HEK293T (cell line): Measurements from ENCODE around the gene DENND11.

Experiments
- ARNT ChIP-seq: fragments of 450-650 bp; IDR thresholded peaks from 2 replicates; pipeline ENCODE4 v1.6.1; 2017; ENCODE audit warnings: mild to moderate bottlenecking
- ELF4 ChIP-seq: fragments of 450-650 bp; IDR thresholded peaks from 2 replicates; pipeline ENCODE4 v1.6.1; 2017; ENCODE audit warnings: antibody characterized with exemption
- HDGF ChIP-seq: fragments of 450-650 bp; IDR thresholded peaks from 2 replicates; pipeline ENCODE4 v1.6.1; 2017; ENCODE audit warnings: antibody characterized with exemption, borderline replicate concordance
- L3MBTL2 ChIP-seq: fragments of 450-650 bp; conservative IDR thresholded peaks from 2 replicates; pipeline ENCODE4 v1.6.1; 2016; ENCODE audit warnings: mild to moderate bottlenecking
- SP1 ChIP-seq: fragments of 450-650 bp; IDR thresholded peaks from 2 replicates; pipeline ENCODE4 v1.6.1; 2017
- SUZ12 ChIP-seq: fragments of 450-650 bp; IDR thresholded peaks from 2 replicates; pipeline ENCODE4 v1.6.1; 2016; ENCODE audit warnings: mild to moderate bottlenecking
- TARDBP ChIP-seq: fragments of 450-650 bp; IDR thresholded peaks from 2 replicates; pipeline ENCODE4 v1.6.1; 2016
- ZNF384 ChIP-seq: fragments of 450-650 bp; IDR thresholded peaks from 2 replicates; pipeline ENCODE4 v1.6.1; 2016

- TF ChIP-seq HDGF (no peak), SP1 (no peak), ARNT (no peak), L3MBTL2 (no peak), ELF4 (no peak), SUZ12 (no peak), TARDBP (no peak), ZNF384 (no peak)
Observed at GRCh38 chr7:141713890-141714289, 11.9 kb upstream of the DENND11 start.
